Type B pancreatic cell (in vitro differentiated cells): Measurements from ENCODE around the gene TNFSF15. TPM values are rescaled to one million over a fixed set of nuclear protein-coding genes. Genes with fewer than 3 reads are reported as not detected.

Experiments
- DNase-seq: peaks from one replicate; pipeline ENCODE4 v3.0.0; 2021; ENCODE audit warnings: mixed read lengths; ENCODE audit not compliant: unreplicated experiment; ENCODE audit errors: extremely low spot score
- H3K27ac Mint-ChIP-seq: 2 replicates; pipeline ENCODE4 v1.8.0; 2021; ENCODE audit warnings: mild to moderate bottlenecking, mixed read lengths
- H3K27me3 Mint-ChIP-seq: 2 replicates; pipeline ENCODE4 v1.8.0; 2021; ENCODE audit warnings: mixed read lengths
- H3K36me3 Mint-ChIP-seq: 2 replicates; pipeline ENCODE4 v1.8.0; 2021; ENCODE audit warnings: mixed read lengths
- H3K4me1 Mint-ChIP-seq: one replicate; pipeline ENCODE4 v1.8.0; 2021; ENCODE audit warnings: mixed read lengths; ENCODE audit not compliant: unreplicated experiment
- H3K4me3 Mint-ChIP-seq: 2 replicates; pipeline ENCODE4 v1.8.0; 2021; ENCODE audit warnings: mild to moderate bottlenecking, mixed read lengths
- H3K9me3 Mint-ChIP-seq: 2 replicates; pipeline ENCODE4 v1.8.0; 2021; ENCODE audit warnings: mixed read lengths
- total RNA-seq: library from RNA; stranded (reverse); gene quantifications from 2 replicates; pipeline ENCODE4 v1.2.1, GENCODE V29; 2021; ENCODE audit warnings: low replicate concordance
- TF ChIP-seq, protein P1 (sequence below): fragments of 200-600 bp; sonication (generic); conservative IDR thresholded peaks from 2 replicates; pipeline ENCODE4 v1.5.0; 2021; ENCODE audit warnings: antibody characterized with exemption, mild to moderate bottlenecking

Gene TNFSF15
- total RNA-seq, 1 donor from 2014 or later = 3.3 TPM

GRCh38 chr9:114798101-114798500 lies 7.7 kb downstream of the TNFSF15 start:
- no peak for DNase-seq
- Mint-ChIP-seq H3K4me1 (peaks cover 17% of the 10 kb centered on the region), H3K27ac (no peak overlapping the region), H3K4me3 (no peak overlapping the region), H3K9me3 (no peaks in the 10 kb centered on the region), H3K27me3 (no peaks in the 10 kb centered on the region), H3K36me3 (peaks cover 4% of the 10 kb centered on the region)
- TF ChIP-seq, protein P1, sequence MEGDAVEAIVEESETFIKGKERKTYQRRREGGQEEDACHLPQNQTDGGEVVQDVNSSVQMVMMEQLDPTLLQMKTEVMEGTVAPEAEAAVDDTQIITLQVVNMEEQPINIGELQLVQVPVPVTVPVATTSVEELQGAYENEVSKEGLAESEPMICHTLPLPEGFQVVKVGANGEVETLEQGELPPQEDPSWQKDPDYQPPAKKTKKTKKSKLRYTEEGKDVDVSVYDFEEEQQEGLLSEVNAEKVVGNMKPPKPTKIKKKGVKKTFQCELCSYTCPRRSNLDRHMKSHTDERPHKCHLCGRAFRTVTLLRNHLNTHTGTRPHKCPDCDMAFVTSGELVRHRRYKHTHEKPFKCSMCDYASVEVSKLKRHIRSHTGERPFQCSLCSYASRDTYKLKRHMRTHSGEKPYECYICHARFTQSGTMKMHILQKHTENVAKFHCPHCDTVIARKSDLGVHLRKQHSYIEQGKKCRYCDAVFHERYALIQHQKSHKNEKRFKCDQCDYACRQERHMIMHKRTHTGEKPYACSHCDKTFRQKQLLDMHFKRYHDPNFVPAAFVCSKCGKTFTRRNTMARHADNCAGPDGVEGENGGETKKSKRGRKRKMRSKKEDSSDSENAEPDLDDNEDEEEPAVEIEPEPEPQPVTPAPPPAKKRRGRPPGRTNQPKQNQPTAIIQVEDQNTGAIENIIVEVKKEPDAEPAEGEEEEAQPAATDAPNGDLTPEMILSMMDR = no peak

DNA sequence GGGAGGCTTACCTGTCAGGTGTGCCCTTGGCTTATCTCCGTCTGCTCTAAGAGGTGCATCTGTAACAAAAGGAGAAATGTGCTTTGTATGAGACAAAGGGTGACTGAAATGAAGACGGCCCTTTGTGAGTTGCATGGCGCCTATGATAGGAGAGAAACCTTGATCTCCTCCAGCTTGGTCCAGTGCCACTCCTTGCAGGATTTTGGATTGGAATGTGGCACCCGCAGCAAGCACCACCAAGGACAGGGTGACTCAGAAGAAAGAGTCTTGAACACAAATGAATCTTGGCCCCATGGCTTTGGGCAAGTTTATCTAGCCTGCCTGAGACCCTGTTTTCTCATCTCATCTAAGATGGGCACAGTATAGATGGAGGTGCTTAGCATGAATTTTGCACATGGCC lies 13.4 kb downstream of the TNFSF15 start:
- TF ChIP-seq, protein P1 = no peak
- Mint-ChIP-seq H3K4me3 (no peak overlapping the region), H3K27ac (no peak overlapping the region), H3K36me3 (peaks cover 11% of the 10 kb centered on the region), H3K4me1 (peaks cover 5% of the 10 kb centered on the region), H3K9me3 (no peaks in the 10 kb centered on the region), H3K27me3 (no peaks in the 10 kb centered on the region)
- no peak for DNase-seq

DNA sequence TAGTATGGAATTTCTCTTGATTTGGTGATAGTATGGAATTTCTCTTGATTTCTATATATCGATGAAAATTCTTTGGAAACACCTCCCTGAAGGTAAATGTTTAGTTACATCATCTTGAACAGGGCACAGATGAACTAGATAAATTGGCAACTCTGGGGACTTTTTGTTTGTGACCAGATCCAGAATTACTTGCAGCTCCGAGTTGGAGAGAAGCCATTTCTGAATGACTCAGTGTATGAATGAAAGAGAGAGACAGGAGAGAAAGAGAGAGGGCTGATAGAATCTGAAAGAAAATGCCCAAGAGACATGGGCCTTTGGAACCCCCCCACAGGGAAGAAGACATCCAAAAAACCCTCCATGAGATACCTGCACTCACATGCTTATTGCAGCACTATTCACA lies 14.1 kb downstream of the TNFSF15 start:
- TF ChIP-seq, protein P1 = no peak
- no peak for DNase-seq
- no peak overlapping the region for H3K27ac Mint-ChIP-seq
- H3K27me3 Mint-ChIP-seq = no peaks in the 10 kb centered on the region
- H3K4me3 Mint-ChIP-seq = no peak overlapping the region
- H3K36me3 Mint-ChIP-seq = peaks cover 11% of the 10 kb centered on the region
- H3K4me1 Mint-ChIP-seq = peaks cover 5% of the 10 kb centered on the region
- no peaks in the 10 kb centered on the region for H3K9me3 Mint-ChIP-seq

GRCh38 chr9:114791312-114791711 lies 14.5 kb downstream of the TNFSF15 start:
- H3K4me1 Mint-ChIP-seq = peaks cover 5% of the 10 kb centered on the region
- no peaks in the 10 kb centered on the region for H3K9me3 Mint-ChIP-seq
- DNase-seq = no peak
- H3K36me3 Mint-ChIP-seq = peaks cover 11% of the 10 kb centered on the region
- H3K27ac Mint-ChIP-seq = no peak overlapping the region
- no peaks in the 10 kb centered on the region for H3K27me3 Mint-ChIP-seq
- H3K4me3 Mint-ChIP-seq = no peak overlapping the region
- TF ChIP-seq, protein P1 = no peak

GRCh38 chr9:114790521-114790920 lies 15.3 kb downstream of the TNFSF15 start:
- Mint-ChIP-seq H3K27ac (no peak overlapping the region), H3K4me3 (no peak overlapping the region), H3K9me3 (no peaks in the 10 kb centered on the region), H3K27me3 (no peaks in the 10 kb centered on the region), H3K36me3 (peaks cover 11% of the 10 kb centered on the region), H3K4me1 (peaks cover 5% of the 10 kb centered on the region)
- no peak for DNase-seq
- TF ChIP-seq, protein P1 = no peak

DNA sequence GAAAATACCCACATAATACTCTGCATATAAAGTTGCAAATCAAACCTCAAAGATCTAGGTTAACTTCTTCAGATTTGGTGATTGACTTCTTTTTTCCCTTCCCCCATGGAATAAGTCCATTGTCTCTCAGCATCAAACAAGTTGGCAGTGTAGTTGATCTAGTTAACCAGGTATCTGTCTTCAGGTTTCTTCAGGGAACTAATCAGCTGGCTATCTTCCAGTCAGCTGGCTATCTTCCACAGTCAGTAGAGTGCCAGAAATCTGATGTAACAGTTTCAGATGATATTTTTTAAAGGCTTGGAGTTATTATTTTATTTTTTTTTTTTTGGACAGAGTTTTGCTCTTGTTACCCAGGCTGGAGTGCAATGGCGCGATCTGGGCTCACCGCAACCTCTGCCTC lies 16.8 kb downstream of the TNFSF15 start:
- Mint-ChIP-seq H3K4me3 (no peak overlapping the region), H3K27me3 (no peaks in the 10 kb centered on the region), H3K36me3 (peaks cover 11% of the 10 kb centered on the region), H3K27ac (no peak overlapping the region), H3K9me3 (no peaks in the 10 kb centered on the region), H3K4me1 (peaks cover 12% of the 10 kb centered on the region)
- DNase-seq = no peak
- TF ChIP-seq, protein P1 = no peak
